Glomerular endothelial cell (primary cell): ENCODE data around the gene RANBP10. TPM values are rescaled to one million over a fixed set of nuclear protein-coding genes. Genes with fewer than 3 reads are reported as not detected.
"Not testable (repeated sequence)": the region's sequence is repeated elsewhere in the genome, so short reads cannot be mapped to it uniquely, and the experiment has no call there.

Experiments
- DNase-seq: peaks from one replicate; pipeline ENCODE4 v3.0.0-alpha.2; 2011; ENCODE audit warnings: low read depth, low spot score; ENCODE audit errors: extremely low read depth
- total RNA-seq: library from RNA; depleted of rRNA; stranded (reverse); fragments of >200 nt; gene quantifications from 2 replicates; pipeline ENCODE4 v1.2.3, GENCODE V29; 2015

RANBP10 gene
- 9.2 and 15.5 TPM in 2 replicates for total RNA-seq

DNA sequence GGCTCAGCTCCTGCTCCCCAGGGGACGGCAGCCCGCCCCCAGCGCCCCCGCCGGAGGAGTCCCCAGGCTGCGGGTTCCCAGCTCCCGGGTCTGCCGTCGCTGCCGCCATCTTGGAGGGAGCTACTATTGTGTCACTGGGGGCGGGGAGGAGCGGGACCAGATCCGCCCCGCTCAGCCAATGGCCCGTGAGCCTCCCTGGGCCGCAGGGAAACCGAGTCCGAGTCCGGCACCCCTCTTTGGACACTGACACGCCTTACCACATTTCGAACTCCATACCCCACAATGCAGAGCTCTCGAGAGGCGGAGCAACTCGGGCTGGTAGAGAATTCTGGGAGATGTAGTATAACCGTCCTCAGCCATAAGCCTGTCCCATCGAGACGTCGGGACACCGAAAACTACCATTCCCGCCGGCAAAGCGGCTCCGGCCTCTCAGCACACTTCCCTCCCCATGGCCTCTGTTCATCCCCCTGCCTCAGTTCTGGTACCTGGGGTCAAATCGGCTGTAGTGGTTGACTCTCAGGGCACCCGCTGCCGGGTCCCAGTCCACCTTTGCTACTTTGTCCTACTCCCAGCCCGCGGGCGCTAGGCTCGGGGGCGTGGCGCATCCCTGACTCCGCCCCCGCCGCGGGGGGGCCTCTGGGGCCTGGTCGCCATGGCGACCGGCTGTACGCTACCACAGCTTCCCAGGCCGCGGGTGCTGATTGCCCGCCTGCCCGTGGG lies at the start of gene RANBP10, which contains the start of gene TSNAXIP1:
Gene RANBP10 (minus strand): TSS at position 133 of the 720 bp plus-strand sequence. CDS start 24 bp downstream, at position 109.
Gene TSNAXIP1 (plus strand): TSS at position 462 of the 720 bp plus-strand sequence. CDS start 261 bp downstream, outside the sequence.
- peak; percentile 94 for DNase-seq

DNA sequence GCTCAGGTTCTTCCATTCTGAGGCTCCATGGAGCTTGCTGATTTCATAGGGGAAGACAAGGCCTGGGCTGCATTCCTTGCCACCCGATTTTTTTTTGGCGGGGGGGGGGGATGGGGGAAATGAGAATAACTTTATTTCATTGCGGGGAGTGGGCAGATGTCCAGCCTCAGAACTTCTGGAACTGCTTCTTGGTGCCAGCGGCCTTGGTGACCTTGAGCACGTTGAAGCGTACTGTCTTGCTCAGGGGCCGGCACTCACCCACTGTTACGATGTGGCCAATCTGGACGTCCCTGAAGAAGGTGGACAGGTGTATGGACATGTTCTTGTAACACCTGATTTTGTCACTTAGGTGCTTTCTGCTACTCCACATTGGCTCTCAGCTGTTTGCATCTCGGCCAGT lies 49.4 kb upstream of the RANBP10 start:
- no peak for DNase-seq

DNA sequence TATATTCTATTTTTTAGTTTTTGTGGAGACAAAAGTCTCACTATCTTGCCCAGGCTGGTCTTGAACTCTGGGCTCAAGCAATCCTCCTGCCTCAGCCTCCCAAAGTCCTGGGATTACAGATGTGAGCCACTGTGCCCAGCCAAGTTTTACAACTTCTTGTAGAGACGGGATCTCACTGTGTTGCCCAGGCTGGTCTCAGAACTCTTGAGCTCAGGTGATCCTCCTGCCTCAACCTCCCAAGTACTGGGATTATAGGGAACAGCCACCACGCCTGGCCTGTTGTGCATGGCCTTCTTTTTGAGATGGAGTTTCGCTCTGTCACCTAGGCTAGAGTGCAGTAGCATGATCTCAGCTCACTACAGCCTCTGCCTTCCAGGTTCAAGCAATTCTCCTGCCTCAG lies 47.3 kb upstream of the RANBP10 start:
- no peak for DNase-seq

DNA sequence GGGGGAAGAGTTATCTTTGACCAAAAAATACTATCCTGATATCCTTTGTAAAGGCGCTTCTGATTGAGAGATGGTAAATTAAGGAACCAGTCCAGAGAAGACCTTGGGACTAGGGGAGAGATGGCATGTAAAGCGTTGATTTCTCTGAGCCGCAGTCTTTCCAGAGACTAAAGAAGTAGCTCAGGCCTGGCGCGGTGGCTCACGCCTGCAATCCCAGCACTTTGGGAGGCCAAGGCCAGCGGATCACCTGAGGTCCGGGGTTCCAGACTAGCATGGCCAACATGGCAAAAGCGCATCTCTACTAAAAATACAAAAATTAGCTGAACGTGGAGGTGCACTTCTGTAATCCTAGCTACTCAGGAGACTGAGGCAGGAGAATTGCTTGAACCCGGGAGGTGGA lies 41.8 kb upstream of the RANBP10 start:
- DNase-seq: no peak

- no peak for DNase-seq
Measured at GRCh38 chr16:67847064-67847861, 40.9 kb upstream of the RANBP10 start, which contains the start of gene CENPT. CENPT (minus strand) TSS chr16:67847693; CDS start chr16:67833859, 13,834 bp downstream.

DNA sequence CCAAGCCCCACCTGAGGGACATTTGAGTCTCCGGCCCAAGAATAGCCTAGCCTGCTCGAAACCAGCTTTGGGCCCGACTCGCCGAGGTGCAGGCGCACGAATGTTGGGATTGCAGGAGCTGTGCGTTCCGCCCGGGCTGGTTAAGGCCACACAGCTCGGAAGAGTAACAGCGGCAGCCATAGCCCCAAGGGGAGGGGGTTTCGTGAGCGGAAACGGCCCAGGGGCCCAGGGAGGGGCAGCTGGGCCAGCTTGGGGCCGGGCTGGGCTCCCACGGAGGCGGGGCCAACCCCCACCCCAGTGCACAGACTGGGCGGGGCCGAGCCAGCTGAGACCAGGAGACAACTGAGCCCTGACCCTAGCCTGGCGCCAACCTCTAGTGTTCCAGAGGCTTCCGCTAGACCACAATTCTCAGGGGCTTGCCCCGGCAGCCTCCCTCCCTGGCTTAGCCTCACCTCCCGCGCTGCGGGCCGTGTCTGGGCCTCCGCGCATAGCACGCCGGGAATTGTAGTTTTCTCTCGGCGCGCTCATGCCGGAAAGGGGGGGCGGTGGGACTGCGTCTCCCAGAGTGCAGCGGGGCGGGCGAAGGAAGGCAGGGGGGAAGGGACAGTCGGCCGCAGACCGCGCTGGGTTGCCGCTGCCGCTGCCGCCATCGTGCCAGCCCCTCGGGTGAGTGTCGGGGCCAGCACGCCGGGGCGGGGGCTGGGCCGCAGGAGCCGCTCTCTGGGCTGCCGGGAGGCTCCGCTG lies 40.1 kb upstream of the RANBP10 start, which contains the start of gene NUTF2:
Gene NUTF2 (plus strand): TSS at position 614 of the 744 bp plus-strand sequence. CDS start 18,198 bp downstream, outside the sequence.
- no peak for DNase-seq

GRCh38 chr16:67846063-67846319 lies 39.6 kb upstream of the RANBP10 start:
- no peak for DNase-seq

DNA sequence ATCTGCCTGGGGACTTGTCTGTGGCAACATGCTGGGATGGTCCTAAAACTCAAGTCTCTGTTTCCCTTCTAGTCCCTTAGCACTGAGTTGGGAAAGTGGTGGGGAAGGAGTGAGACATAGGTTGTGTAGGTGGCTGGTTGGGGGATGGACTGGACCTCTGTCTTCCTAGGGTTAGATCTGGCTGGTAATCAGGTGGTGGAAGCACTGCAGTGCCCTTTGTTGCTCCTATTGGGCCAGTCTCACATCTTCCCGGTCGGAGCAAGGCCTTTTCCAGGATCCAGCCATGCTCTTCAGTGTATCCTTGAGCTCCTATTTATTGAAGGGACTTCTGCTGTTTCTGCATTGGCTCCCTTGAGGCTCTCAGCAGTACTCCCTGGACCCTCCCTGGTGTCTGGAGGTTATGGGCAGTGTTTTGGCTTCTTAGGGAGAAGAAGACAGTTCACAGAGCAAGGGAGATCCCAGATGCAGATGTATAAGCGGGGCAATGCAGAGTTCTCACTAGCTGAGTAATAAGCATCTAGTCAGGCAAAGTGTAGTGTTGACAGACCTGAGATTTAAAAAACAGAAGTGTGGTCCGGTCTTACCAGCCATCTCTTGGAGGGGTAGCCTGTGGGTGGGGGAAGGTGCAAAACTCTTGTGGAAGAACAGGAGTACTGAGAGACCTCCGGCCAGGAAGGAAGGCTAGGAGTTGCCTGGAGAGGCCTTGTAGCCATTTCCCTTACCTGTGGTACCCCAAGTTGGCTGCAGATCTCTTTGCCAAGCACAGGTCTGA lies 39.1 kb upstream of the RANBP10 start:
- DNase-seq: no peak

GRCh38 chr16:67844497-67844896 lies 38.1 kb upstream of the RANBP10 start:
- DNase-seq: no peak

DNA sequence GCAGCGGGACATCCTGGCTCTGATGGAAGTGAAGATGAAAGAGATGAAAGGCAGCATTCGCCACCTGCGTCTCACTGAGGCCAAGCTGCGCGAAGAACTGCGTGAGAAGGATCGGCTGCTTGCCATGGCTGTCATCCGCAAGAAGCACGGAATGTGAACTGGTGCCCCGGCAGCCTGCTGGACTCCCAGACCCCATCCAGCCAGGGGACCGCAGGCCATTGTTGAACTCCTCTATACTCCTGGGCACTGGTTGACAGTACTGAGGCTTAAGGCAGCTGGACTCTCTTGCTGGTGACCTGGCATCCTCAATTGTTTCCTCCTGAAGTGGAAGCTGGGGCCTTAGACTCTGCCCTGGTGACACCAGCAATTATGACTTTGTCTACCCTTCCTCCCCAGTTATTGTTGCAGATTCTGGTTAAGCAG lies 37.0 kb upstream of the RANBP10 start:
- DNase-seq: no peak

DNA sequence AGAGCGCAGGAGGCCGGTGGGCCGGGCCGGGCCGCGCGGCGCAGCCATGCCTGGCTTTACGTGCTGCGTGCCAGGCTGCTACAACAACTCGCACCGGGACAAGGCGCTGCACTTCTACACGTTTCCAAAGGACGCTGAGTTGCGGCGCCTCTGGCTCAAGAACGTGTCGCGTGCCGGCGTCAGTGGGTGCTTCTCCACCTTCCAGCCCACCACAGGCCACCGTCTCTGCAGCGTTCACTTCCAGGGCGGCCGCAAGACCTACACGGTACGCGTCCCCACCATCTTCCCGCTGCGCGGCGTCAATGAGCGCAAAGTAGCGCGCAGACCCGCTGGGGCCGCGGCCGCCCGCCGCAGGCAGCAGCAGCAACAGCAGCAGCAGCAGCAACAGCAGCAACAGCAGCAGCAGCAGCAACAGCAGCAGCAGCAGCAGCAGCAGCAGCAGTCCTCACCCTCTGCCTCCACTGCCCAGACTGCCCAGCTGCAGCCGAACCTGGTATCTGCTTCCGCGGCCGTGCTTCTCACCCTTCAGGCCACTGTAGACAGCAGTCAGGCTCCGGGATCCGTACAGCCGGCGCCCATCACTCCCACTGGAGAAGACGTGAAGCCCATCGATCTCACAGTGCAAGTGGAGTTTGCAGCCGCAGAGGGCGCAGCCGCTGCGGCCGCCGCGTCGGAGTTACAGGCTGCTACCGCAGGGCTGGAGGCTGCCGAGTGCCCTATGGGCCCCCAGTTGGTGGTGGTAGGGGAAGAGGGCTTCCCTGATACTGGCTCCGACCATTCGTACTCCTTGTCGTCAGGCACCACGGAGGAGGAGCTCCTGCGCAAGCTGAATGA lies 36.4 kb upstream of the RANBP10 start:
- DNase-seq: no peak

DNA sequence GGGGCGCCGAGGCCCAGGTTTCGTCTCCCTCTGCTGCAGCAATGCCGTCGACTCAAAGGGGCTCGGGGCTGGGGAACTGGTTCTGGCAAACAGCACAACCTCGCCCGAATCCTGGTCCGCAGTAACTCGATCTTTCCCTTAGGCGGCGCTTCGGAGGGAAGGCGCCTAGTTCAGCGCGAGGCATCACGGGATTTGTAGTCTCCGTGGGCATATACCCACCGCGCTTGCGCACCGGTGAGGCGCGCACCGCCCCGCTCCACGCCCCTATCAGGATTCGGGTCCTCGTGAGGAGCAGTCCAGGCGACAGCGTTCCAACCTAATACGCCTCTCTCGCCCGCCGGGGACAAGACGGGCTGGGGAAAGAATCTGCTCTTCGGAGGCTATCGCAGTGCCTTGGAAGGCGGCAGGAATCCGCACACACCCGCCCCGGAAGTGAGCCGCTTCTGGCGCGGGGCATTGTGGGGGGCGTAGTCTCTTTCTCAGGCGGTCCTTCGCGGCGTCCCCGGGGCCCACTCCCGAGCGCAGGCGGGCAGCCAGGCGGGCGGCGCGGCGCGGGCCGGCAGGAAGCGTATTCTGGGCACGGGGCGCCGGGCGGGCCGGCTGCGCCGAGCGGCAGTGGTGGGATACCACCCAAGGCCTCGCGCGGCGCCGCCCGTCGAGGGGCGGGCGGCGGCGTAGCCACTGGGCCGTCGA lies 35.6 kb upstream of the RANBP10 start, which contains the start of gene THAP11:
Gene THAP11 (plus strand): TSS at position 505 of the 693 bp plus-strand sequence. CDS start 235 bp downstream, outside the sequence.
- DNase-seq: peak; percentile 77

- DNase-seq: no peak
Measured at GRCh38 chr16:67841198-67841815, 34.9 kb upstream of the RANBP10 start.

DNA sequence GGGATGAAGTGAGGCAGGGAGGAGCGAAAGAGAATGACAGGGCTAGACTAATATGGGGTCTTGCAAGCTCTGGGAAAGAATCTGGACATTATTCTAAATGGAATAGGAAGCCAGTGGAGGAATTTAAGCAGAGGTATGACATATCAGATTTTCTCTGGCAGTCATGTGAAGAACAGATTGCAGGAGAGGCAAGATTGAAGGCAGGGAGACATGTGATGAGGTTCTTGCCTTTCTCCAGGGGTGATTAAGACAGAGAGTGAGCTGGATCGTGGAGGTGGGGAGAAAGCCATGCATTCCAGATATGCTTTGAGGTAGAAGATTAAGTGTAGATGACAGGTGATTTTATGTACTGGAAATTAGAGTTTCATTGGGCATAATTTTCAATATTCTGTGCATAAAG lies 31.5 kb upstream of the RANBP10 start:
- no peak for DNase-seq

DNA sequence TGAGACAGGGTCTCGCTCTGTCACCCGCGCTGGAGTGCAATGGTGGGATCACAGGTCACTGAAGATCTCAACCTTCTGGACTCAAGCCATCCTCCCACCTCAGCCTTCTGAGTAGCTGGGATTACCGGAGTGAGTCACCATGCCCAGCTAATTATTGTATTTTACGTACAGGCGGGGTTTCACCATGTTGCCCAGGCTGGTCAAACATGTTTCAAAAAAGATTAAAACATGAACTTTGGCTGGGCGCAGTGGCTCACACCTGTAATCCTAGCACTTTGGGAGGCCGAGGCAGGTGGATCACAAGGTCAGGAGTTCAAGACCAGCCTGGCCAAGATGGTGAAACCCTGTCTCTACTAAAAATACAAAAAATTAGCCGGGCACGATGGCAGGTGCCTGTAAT lies 30.8 kb upstream of the RANBP10 start:
- DNase-seq: not testable (repeated sequence)

DNA sequence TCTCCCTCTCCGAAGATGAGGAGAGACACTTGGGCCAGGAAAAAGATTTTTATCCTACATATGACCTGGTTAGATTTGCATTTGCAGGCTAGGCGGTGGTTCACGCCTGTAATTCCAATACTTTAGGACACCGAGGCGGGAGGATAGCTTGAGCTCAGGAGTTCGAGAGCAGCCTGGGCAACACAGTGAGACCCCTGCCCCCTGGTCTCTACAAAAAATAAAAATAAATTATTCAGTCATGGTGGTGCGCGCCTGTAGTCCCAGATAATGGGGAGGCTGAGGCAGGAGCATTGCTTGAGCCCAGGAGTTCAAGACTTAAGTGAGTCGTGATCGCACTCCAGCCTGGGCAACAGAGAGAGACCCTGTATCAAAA lies 27.9 kb upstream of the RANBP10 start:
- DNase-seq: no peak

DNA sequence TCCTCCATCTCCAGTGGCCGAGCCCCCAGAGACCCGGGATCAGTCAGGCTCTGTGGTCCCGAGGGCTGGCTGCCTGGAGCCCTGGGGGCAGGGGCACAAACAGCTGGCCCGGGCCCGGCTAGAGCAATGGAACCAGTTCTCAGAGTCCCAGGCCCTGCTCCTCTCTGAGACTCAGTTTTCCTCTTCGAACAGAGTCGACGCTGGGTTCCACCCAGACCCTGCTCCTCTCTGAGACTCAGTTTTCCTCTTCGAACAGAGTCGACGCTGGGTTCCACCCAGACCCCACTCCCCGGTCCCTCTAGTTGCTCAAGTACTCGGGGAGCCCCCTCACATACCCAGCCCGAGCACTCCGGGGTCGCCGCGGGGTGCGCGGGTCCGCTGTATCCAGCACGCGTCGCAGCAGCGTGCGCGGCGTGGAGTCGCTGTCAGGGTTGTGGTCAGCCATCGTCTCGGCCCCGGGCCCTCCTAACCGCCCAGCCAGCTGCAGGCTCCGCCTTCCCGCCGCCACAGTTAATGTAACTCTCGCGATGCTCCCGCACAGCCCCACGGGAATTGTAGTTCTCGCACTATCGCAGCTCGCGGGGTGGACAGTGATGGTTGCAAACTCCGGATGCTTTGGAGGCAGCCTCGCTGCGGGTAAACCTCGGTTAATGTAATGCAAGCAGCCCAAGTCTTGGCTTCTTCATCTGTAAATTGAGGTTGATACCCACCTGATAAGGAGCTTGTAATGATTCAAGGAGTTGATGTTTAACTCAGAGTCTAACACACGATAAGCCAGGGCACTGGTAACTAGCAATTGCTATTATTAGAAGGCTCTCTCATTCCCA lies 27.3 kb upstream of the RANBP10 start:
- DNase-seq: no peak

DNA sequence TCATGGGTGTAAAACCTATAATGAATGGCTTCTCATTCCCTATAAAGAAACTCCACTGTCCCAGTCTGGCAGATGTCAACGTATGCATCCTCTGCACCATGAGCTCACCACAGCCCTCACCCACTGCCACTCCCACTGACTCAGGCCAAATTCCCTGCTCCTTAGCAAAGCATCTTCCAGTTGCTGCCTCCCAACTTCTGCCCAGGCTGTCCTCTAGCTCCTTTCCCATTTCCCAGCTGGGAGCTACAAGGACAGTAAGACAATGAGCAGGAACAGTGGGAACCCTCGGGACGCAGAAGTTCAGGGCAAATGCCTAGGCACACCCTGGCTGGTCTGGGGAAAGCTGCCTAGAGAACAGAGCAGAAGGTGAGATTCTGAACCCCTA lies 26.7 kb upstream of the RANBP10 start:
- DNase-seq: no peak
